ENCODE results near the gene TFDP2.

GRCh38 chr3:142149673-142149992, 289 bp upstream of the TFDP2 start:
- no peak for TF ChIP-seq CTCF (conservative IDR thresholded peaks at IDR 0.05; ENCODE audit: low read length)
- no peak for TF ChIP-seq EZH2phosphoT487 (IDR thresholded peaks at IDR 0.05; ENCODE audit: borderline replicate concordance)

Measured in Loucy (cell line).